HepG2 (cell line): ENCODE data around the gene DTD2. TPM values are rescaled to one million over a fixed set of nuclear protein-coding genes. Genes with fewer than 3 reads are reported as not detected.

Source experiments
- AHDC1 ChIP-seq: sonication (generic); formaldehyde crosslinking; IDR thresholded peaks from 2 replicates; pipeline ENCODE4 v1.5.1; 2020; ENCODE audit warnings: mild to moderate bottlenecking, missing genetic modification reagents, borderline replicate concordance
- ARNT2 ChIP-seq: sonication (generic); formaldehyde crosslinking; IDR thresholded peaks from 2 replicates; pipeline ENCODE4 v1.8.0; 2022; ENCODE audit warnings: mild to moderate bottlenecking, low read depth, missing genetic modification reagents, moderate library complexity
- ATF3 ChIP-seq: sonication (generic); formaldehyde crosslinking; IDR thresholded peaks from 2 replicates; pipeline ENCODE4 v1.4.0; 2020; ENCODE audit warnings: missing genetic modification reagents
- MXD4 ChIP-seq: IDR thresholded peaks from 2 replicates; pipeline ENCODE4 v1.6.1; 2016; ENCODE audit warnings: mild to moderate bottlenecking, missing biosample characterization, missing genetic modification reagents
- MYC ChIP-seq: sonication (generic); formaldehyde crosslinking; IDR thresholded peaks from 2 replicates; pipeline ENCODE4 v1.9.0; 2021; ENCODE audit warnings: missing genetic modification reagents, borderline replicate concordance
- NCOA2 ChIP-seq: sonication (generic); formaldehyde crosslinking; IDR thresholded peaks from 2 replicates; pipeline ENCODE4 v1.8.0; 2022; ENCODE audit warnings: inconsistent platforms
- YY1 ChIP-seq: IDR thresholded peaks from 2 replicates; pipeline ENCODE4 v1.6.1; 2011; ENCODE audit warnings: low read length, low read depth, moderate library complexity, mild to moderate bottlenecking; ENCODE audit not compliant: insufficient read depth, insufficient replicate concordance
- ZBTB3 ChIP-seq: sonication (generic); formaldehyde crosslinking; IDR thresholded peaks from 2 replicates; pipeline ENCODE4 v1.4.0; 2020; ENCODE audit warnings: low read depth, mild to moderate bottlenecking, moderate library complexity, missing genetic modification reagents, borderline replicate concordance
- ZFP1 ChIP-seq: IDR thresholded peaks from 2 replicates; pipeline ENCODE4 v1.6.1; 2016
- ZNF251 ChIP-seq: sonication (generic); formaldehyde crosslinking; IDR thresholded peaks from 2 replicates; pipeline ENCODE4 v1.9.0; 2021; ENCODE audit warnings: mild to moderate bottlenecking, missing genetic modification reagents
- ZNF780A ChIP-seq: sonication (generic); formaldehyde crosslinking; IDR thresholded peaks from 2 replicates; pipeline ENCODE4 v1.8.0; 2022; ENCODE audit warnings: mild to moderate bottlenecking, missing genetic modification reagents, moderate library complexity
- ZNF850 ChIP-seq: sonication (generic); formaldehyde crosslinking; conservative IDR thresholded peaks from 2 replicates; pipeline ENCODE4 v1.9.0; 2021; ENCODE audit warnings: mild to moderate bottlenecking, missing genetic modification reagents
- ZZZ3 ChIP-seq: sonication (generic); formaldehyde crosslinking; IDR thresholded peaks from 2 replicates; pipeline ENCODE4 v1.4.0; 2020; ENCODE audit warnings: missing genetic modification reagents, mild to moderate bottlenecking, borderline replicate concordance
- polyA plus RNA-seq, 8 experiments: library from polyadenylated mRNA; depleted of rRNA in 3 of 8; stranded (reverse) in 7 of 8; unstranded in 1 of 8; fragments of >200 nt; fragmentation: Illumina TruSeq in 4 of 8; extraction: Trizol in 4 of 8; gene quantifications; 2 replicates each; pipeline versions ENCODE4 v1.2.1 to v1.2.3, GENCODE V29; 2011 to 2016; ENCODE audit warnings: low read depth in 4 of 8, missing spikeins in 1 of 8, mixed read lengths in 1 of 8; ENCODE audit not compliant: insufficient read depth in 1 of 8
- total RNA-seq, 5 experiments: library from RNA; depleted of rRNA; stranded (reverse); fragments of >200 nt; fragmentation: Illumina TruSeq; extraction: Trizol; gene quantifications; 2 replicates each; pipeline ENCODE4 v1.2.3, GENCODE V29; 2016; ENCODE audit warnings: low read depth in 1 of 5
- TF ChIP-seq, protein P1 (sequence below): sonication (generic); formaldehyde crosslinking; IDR thresholded peaks from 2 replicates; pipeline ENCODE4 v1.9.0; 2021; ENCODE audit warnings: missing genetic modification reagents, mild to moderate bottlenecking, borderline replicate concordance
- TF ChIP-seq, protein P2 (sequence below): sonication (generic); formaldehyde crosslinking; IDR thresholded peaks from 2 replicates; pipeline ENCODE4 v1.9.0; 2021; ENCODE audit warnings: mild to moderate bottlenecking, missing genetic modification reagents

DTD2 gene
- total and polyA plus RNA-seq, 2 of the 13 experiments (the other 11 are each of a cell fraction or from before 2014, with no cell fraction given): 22.3 to 49.8 TPM

DNA sequence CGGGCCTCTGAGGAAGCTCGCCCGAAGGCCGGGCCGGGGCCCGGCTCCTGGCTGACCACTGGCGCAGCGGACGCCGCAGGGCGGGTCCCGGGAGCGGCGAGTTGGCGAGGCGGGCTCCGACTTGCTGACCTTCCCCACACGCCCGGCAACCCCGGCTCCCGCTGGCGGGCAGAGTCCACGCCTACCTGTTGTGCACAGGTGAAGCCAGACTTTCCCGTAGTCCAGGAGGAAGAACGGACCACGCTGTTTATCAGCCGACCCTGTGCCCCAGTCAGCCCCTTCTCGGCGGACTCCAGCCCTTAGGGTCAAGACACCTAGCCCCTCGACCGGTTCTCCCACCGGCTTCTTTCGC lies 37.4 kb downstream of the DTD2 start (continued):
- TF ChIP-seq AHDC1 (CRISPR knock-in tag) (peak; percentile 73; the same call in 1 of the 2 replicates), ZNF251 (CRISPR knock-in tag) (no peak), YY1 (peak; percentile 68), ZNF850 (CRISPR knock-in tag) (no peak), MXD4 (CRISPR knock-in tag) (no peak), NCOA2 (CRISPR knock-in tag) (no peak), ZFP1 (CRISPR knock-in tag) (no peak), MYC (no peak; the same call in 1 of the 2 replicates), ARNT2 (CRISPR knock-in tag) (no peak), ZBTB3 (no peak), ATF3 (no peak), ZNF780A (CRISPR knock-in tag) (no peak; the same call in 1 of the 2 replicates), ZZZ3 (CRISPR knock-in tag) (no peak)
- TF ChIP-seq, protein P1, sequence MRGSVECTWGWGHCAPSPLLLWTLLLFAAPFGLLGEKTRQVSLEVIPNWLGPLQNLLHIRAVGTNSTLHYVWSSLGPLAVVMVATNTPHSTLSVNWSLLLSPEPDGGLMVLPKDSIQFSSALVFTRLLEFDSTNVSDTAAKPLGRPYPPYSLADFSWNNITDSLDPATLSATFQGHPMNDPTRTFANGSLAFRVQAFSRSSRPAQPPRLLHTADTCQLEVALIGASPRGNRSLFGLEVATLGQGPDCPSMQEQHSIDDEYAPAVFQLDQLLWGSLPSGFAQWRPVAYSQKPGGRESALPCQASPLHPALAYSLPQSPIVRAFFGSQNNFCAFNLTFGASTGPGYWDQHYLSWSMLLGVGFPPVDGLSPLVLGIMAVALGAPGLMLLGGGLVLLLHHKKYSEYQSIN (CRISPR knock-in tag): no peak
- TF ChIP-seq, protein P2, sequence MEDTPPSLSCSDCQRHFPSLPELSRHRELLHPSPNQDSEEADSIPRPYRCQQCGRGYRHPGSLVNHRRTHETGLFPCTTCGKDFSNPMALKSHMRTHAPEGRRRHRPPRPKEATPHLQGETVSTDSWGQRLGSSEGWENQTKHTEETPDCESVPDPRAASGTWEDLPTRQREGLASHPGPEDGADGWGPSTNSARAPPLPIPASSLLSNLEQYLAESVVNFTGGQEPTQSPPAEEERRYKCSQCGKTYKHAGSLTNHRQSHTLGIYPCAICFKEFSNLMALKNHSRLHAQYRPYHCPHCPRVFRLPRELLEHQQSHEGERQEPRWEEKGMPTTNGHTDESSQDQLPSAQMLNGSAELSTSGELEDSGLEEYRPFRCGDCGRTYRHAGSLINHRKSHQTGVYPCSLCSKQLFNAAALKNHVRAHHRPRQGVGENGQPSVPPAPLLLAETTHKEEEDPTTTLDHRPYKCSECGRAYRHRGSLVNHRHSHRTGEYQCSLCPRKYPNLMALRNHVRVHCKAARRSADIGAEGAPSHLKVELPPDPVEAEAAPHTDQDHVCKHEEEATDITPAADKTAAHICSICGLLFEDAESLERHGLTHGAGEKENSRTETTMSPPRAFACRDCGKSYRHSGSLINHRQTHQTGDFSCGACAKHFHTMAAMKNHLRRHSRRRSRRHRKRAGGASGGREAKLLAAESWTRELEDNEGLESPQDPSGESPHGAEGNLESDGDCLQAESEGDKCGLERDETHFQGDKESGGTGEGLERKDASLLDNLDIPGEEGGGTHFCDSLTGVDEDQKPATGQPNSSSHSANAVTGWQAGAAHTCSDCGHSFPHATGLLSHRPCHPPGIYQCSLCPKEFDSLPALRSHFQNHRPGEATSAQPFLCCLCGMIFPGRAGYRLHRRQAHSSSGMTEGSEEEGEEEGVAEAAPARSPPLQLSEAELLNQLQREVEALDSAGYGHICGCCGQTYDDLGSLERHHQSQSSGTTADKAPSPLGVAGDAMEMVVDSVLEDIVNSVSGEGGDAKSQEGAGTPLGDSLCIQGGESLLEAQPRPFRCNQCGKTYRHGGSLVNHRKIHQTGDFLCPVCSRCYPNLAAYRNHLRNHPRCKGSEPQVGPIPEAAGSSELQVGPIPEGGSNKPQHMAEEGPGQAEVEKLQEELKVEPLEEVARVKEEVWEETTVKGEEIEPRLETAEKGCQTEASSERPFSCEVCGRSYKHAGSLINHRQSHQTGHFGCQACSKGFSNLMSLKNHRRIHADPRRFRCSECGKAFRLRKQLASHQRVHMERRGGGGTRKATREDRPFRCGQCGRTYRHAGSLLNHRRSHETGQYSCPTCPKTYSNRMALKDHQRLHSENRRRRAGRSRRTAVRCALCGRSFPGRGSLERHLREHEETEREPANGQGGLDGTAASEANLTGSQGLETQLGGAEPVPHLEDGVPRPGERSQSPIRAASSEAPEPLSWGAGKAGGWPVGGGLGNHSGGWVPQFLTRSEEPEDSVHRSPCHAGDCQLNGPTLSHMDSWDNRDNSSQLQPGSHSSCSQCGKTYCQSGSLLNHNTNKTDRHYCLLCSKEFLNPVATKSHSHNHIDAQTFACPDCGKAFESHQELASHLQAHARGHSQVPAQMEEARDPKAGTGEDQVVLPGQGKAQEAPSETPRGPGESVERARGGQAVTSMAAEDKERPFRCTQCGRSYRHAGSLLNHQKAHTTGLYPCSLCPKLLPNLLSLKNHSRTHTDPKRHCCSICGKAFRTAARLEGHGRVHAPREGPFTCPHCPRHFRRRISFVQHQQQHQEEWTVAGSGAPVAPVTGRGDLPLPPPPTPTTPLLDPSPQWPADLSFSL (CRISPR knock-in tag): peak; percentile 74
